ENCODE results near the gene NDUFV2. TPM values are rescaled to one million over a fixed set of nuclear protein-coding genes. Genes with fewer than 3 reads are reported as not detected.
A peak's percentile ranks its signal among the peaks of the same experiment; 100 is the strongest.

Gene NDUFV2
- 221 and 273 TPM in 2 replicates for total RNA-seq (2014; rRNA removed; shearing (Covaris generic))
- 138 and 140 TPM in 2 replicates for polyA plus RNA-seq (2015; cell fraction: cytosol; rRNA removed)
- polyA plus RNA-seq (2015; cell fraction: nucleus; rRNA removed) = 58.9 and 70.7 TPM in 2 replicates

GRCh38 chr18:9102508-9103375 is at the start of gene NDUFV2:
TSS of gene NDUFV2 (plus strand) at chr18:9102699. CDS start at chr18:9102744, 45 bp downstream.
- peak; percentile 93 for DNase-seq (ENCODE audit: low read depth, low spot score)
- in situ Hi-C loops (cut with HindIII; ENCODE audit: low pct_unique_long_range_greater_than_20kb, low sequenced_read_pairs) = no loop called here

GRCh38 chr18:9053814-9054213 is 48.7 kb upstream of the NDUFV2 start:
- no peak for DNase-seq (ENCODE audit: low read depth, low spot score)
- in situ Hi-C loops (cut with HindIII; ENCODE audit: low pct_unique_long_range_greater_than_20kb, low sequenced_read_pairs) = no loop called here

DNA sequence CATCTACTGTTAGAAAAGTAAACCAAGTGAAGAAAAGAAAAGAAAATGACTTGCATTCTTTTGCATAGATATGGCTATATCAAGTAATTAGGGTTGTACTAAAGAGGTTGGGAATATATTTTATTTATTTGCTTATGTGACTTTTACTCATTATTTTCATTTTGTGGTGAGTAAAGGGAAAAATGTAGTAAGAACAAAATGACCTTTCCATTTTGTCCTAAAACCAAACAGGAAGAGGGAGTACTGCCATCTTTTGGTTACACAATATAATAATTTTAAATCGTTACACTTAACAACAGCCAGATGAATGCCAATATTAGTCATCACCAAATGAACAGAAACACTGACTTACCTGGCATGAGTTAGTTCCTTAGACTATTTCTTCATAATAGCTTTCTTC is 47.3 kb upstream of the NDUFV2 start:
- in situ Hi-C loops (cut with HindIII; ENCODE audit: low pct_unique_long_range_greater_than_20kb, low sequenced_read_pairs) = no loop called here
- peak; percentile 35 for DNase-seq (ENCODE audit: low read depth, low spot score)

GRCh38 chr18:9055626-9056025 is 46.9 kb upstream of the NDUFV2 start:
- in situ Hi-C loops (cut with HindIII; ENCODE audit: low pct_unique_long_range_greater_than_20kb, low sequenced_read_pairs) = no loop called here
- DNase-seq (ENCODE audit: low read depth, low spot score) = no peak

DNA sequence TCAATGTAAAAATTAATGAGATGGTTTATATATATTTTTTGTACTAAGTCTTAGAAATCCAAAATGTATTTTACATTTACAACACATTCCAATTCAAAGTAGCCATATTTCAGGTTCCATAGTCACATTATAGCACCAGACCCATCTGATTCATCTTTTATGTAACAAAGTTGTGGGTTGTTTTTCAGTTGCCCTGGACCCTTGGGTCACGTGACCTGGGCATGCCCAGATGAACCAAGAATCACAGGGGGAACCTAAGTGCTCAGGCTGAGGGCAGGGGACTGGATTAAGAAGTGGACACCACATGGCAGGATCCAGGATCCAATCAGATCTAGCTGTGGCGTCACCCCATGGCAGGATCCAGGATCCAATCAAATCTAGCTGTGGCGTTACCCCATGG is 44.9 kb upstream of the NDUFV2 start:
- in situ Hi-C loops (cut with HindIII; ENCODE audit: low pct_unique_long_range_greater_than_20kb, low sequenced_read_pairs) = no loop called here
- DNase-seq (ENCODE audit: low read depth, low spot score) = no peak

- in situ Hi-C loops (cut with HindIII; ENCODE audit: low pct_unique_long_range_greater_than_20kb, low sequenced_read_pairs) = no loop called here
- DNase-seq (ENCODE audit: low read depth, low spot score) = peak; percentile 17
Observed at GRCh38 chr18:9058406-9058805, 44.1 kb upstream of the NDUFV2 start.

DNA sequence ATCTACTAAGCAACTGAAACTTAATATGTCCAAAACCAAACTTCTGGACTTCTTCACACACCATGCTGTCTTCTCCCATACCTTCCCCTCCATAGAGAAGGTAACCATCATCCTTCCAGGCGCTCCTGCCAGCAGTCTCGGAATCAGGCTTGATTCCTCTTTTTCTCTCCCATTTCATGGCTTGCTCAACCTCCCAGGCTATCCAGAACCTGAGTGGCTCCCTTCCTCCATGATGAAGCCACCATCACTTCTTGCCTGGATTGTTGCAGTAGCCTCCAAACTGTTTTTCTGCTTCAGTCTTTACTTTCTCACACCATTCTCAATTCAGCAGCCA is 40.1 kb upstream of the NDUFV2 start:
- no peak for DNase-seq (ENCODE audit: low read depth, low spot score)
- in situ Hi-C loops (cut with HindIII; ENCODE audit: low pct_unique_long_range_greater_than_20kb, low sequenced_read_pairs) = no loop called here

- DNase-seq (ENCODE audit: low read depth, low spot score) = no peak
- in situ Hi-C loops (cut with HindIII; ENCODE audit: low pct_unique_long_range_greater_than_20kb, low sequenced_read_pairs) = no loop called here
Observed at GRCh38 chr18:9065864-9066263, 36.6 kb upstream of the NDUFV2 start.

- in situ Hi-C loops (cut with HindIII; ENCODE audit: low pct_unique_long_range_greater_than_20kb, low sequenced_read_pairs) = no loop called here
- no peak for DNase-seq (ENCODE audit: low read depth, low spot score)
Observed at GRCh38 chr18:9066358-9066757, 36.1 kb upstream of the NDUFV2 start.

GRCh38 chr18:9066817-9067306 is 35.6 kb upstream of the NDUFV2 start:
- DNase-seq (ENCODE audit: low read depth, low spot score) = no peak
- in situ Hi-C loops (cut with HindIII; ENCODE audit: low pct_unique_long_range_greater_than_20kb, low sequenced_read_pairs) = no loop called here

DNA sequence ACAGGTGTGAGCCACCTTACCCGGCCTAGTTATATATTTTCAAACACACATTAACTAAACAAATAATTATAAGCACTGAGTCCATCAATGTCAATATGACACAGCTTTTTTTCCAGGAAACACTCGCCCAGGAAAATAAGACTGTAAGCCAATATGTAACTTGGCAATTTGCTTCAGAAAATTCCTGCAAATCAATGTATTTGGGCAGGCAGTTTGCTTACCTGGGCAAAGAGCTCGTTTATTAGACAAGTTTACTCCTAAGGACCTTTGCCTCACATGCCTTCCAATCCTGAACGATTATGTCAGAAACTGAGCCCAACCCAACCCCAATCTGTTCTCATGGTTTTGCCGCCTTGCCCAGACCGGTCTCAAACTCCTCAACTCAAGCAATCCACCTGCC is 34.7 kb upstream of the NDUFV2 start:
- no peak for DNase-seq (ENCODE audit: low read depth, low spot score)
- in situ Hi-C loops (cut with HindIII; ENCODE audit: low pct_unique_long_range_greater_than_20kb, low sequenced_read_pairs) = no loop called here

DNA sequence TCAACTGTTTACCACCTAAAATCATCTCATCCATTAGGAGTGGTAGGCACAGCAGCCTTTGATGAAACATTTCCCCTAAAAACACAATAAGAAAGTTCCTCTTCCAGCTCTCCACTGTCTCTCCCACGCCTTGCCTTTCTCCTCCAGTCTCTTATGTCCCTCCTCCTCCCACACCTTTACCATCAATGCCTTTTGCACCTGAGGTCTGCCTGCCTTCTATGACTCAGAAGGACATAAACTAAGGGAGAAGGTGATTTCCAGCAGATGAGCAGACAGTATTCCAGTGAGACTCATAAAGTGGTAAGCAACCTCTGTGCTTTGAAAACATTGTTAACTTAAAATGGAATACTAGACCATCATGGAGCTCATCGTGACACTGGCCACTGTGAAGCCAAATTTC is 34.2 kb upstream of the NDUFV2 start:
- in situ Hi-C loops (cut with HindIII; ENCODE audit: low pct_unique_long_range_greater_than_20kb, low sequenced_read_pairs) = no loop called here

DNA sequence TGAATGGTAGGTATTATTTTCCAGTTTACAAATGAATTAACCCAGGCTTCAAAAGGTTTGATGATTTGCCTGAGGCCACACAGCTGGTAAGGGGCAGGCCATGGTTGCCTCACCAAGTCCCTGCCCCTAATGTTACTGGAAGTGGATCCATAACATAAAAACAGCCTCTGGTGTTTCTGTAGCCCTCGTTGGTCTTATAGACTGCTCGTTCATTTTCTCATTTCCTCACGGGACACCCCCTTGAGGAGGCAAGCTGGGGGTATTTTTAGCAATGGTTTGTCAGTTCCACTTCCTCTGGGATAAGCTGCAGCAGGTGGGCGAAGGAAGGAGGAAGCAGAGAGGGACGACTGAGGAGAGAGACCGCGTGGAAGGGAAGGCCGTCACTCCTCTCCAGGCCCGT is 32.9 kb upstream of the NDUFV2 start:
- in situ Hi-C loops (cut with HindIII; ENCODE audit: low pct_unique_long_range_greater_than_20kb, low sequenced_read_pairs) = no loop called here
- no peak for DNase-seq (ENCODE audit: low read depth, low spot score)

More for the DNA sequence above, 34.2 kb upstream of the NDUFV2 start:
- no peak for DNase-seq (ENCODE audit: low read depth, low spot score)

- in situ Hi-C loops (cut with HindIII; ENCODE audit: low pct_unique_long_range_greater_than_20kb, low sequenced_read_pairs) = no loop called here
- no peak for DNase-seq (ENCODE audit: low read depth, low spot score)
Observed at GRCh38 chr18:9070212-9070611, 32.3 kb upstream of the NDUFV2 start.

- DNase-seq (ENCODE audit: low read depth, low spot score) = peak; percentile 73
Observed at GRCh38 chr18:9079818-9080528, 22.5 kb upstream of the NDUFV2 start.

GRCh38 chr18:9081940-9082339 is 20.6 kb upstream of the NDUFV2 start:
- DNase-seq (ENCODE audit: low read depth, low spot score) = no peak
- in situ Hi-C loops (cut with HindIII; ENCODE audit: low pct_unique_long_range_greater_than_20kb, low sequenced_read_pairs) = no loop called here

More at GRCh38 chr18:9079818-9080528, 22.5 kb upstream of the NDUFV2 start:
- in situ Hi-C loops (cut with HindIII; ENCODE audit: low pct_unique_long_range_greater_than_20kb, low sequenced_read_pairs) = no loop called here

- in situ Hi-C loops (cut with HindIII; ENCODE audit: low pct_unique_long_range_greater_than_20kb, low sequenced_read_pairs) = no loop called here
- no peak for DNase-seq (ENCODE audit: low read depth, low spot score)
Observed at GRCh38 chr18:9082711-9083510, 19.6 kb upstream of the NDUFV2 start.

DNA sequence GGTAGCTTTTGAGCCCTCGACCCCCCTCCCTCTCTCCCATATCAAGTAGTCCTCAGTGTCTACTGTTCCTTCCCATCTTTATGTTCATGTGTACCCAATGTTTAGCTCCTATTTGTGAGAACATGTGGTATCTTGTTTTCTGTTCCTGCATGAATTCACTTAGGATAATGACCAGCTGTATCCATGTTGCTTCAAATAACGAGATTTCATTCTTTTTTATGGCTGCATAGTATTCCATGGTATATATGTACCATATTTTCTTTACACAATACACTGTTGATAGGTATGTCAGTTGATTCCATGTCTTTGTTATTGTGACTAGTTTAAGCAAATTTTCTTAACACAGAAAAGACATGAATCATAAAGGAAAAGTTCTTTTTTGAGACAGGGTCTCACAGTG is 16.5 kb upstream of the NDUFV2 start:
- in situ Hi-C loops (cut with HindIII; ENCODE audit: low pct_unique_long_range_greater_than_20kb, low sequenced_read_pairs) = no loop called here
- DNase-seq (ENCODE audit: low read depth, low spot score) = no peak
